ENCODE data around the gene ZNRF2.

ZNRF2 gene

DNA sequence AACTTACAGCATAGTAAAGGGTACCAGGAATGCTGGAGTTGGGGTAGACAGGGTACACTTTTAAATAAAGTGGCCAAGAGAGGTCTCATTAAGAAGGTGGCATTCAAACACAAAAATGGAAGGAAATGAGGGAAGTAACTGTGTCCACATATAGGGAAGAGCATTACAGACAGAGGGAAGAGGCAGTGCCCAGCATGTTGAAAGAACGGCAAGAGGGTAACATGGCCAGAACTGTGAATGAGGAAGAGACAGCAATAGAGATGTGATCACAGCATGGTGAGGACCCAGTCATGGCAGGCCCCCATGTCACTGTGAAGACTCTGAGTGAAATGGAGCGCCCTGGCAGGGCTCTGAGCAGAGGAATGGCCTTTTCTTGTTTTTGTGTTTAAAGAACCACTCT, 35.1 kb upstream of the ZNRF2 start:
- Histone ChIP-seq H3K79me2 (ENCODE audit: low read length) (no peaks in the 10 kb centered on the region), H3K36me3 (replicated peaks; ENCODE audit: insufficient read depth, low read length) (no peaks in the 10 kb centered on the region), H3K4me2 (ENCODE audit: low read depth, low read length) (no peak overlapping the region), H3K27ac (ENCODE audit: low read length) (no peak overlapping the region), H3K4me3 (ENCODE audit: low read length) (no peak overlapping the region), H3K27me3 (replicated peaks; ENCODE audit: insufficient read depth, low read length) (no peaks in the 10 kb centered on the region), H3K9me3 (replicated peaks; ENCODE audit: insufficient read depth, low read length) (no peaks in the 10 kb centered on the region), H2AFZ (ENCODE audit: low read length) (no peak overlapping the region), H3F3A (ENCODE audit: insufficient read depth, low read length) (no peaks in the 10 kb centered on the region), H3K4me1 (ENCODE audit: low read length) (peaks cover 7% of the 10 kb centered on the region; the same call in 1 of the 2 replicates), H4K20me1 (ENCODE audit: insufficient read depth, low read length) (no peaks in the 10 kb centered on the region), H3K9me2 (replicated peaks; ENCODE audit: insufficient read depth, low read length) (no peaks in the 10 kb centered on the region), H3K9ac (ENCODE audit: low read length) (no peak overlapping the region)
- DNase-seq, result no peak
- TF ChIP-seq EZH2 (optimal IDR thresholded peaks at IDR 0.05; ENCODE audit: low read depth, low read length) (no peak), CTCF (IDR thresholded peaks at IDR 0.05; ENCODE audit: low read length) (no peak), EZH2phosphoT487 (IDR thresholded peaks at IDR 0.05; ENCODE audit: low read length) (no peak)

- no peak for TF ChIP-seq CTCF (IDR thresholded peaks at IDR 0.05; ENCODE audit: low read length)
- no peak for TF ChIP-seq EZH2phosphoT487 (IDR thresholded peaks at IDR 0.05; ENCODE audit: low read length)
- TF ChIP-seq EZH2 (optimal IDR thresholded peaks at IDR 0.05; ENCODE audit: low read depth, low read length), result no peak
- Histone ChIP-seq H3K27ac (ENCODE audit: low read length) (no peak overlapping the region), H3K9me2 (replicated peaks; ENCODE audit: insufficient read depth, low read length) (no peaks in the 10 kb centered on the region), H3K4me3 (ENCODE audit: low read length) (no peak overlapping the region), H3F3A (ENCODE audit: insufficient read depth, low read length) (no peaks in the 10 kb centered on the region), H3K27me3 (replicated peaks; ENCODE audit: insufficient read depth, low read length) (no peaks in the 10 kb centered on the region), H2AFZ (ENCODE audit: low read length) (no peak overlapping the region), H3K4me2 (ENCODE audit: low read depth, low read length) (no peak overlapping the region), H3K9ac (ENCODE audit: low read length) (no peak overlapping the region), H3K4me1 (ENCODE audit: low read length) (peaks cover 7% of the 10 kb centered on the region; the same call in 1 of the 2 replicates), H3K36me3 (replicated peaks; ENCODE audit: insufficient read depth, low read length) (no peaks in the 10 kb centered on the region), H3K9me3 (replicated peaks; ENCODE audit: insufficient read depth, low read length) (no peaks in the 10 kb centered on the region), H4K20me1 (ENCODE audit: insufficient read depth, low read length) (no peaks in the 10 kb centered on the region), H3K79me2 (ENCODE audit: low read length) (no peaks in the 10 kb centered on the region)
- DNase-seq, result no peak
Observed at GRCh38 chr7:30249986-30250774, 34.2 kb upstream of the ZNRF2 start.

GRCh38 chr7:30251708-30252329, 32.6 kb upstream of the ZNRF2 start:
- no peaks in the 10 kb centered on the region for H3F3A ChIP-seq (ENCODE audit: insufficient read depth, low read length)
- H3K4me3 ChIP-seq (ENCODE audit: low read length), result no peak overlapping the region
- no peaks in the 10 kb centered on the region for H3K9me2 ChIP-seq (replicated peaks; ENCODE audit: insufficient read depth, low read length)
- H3K27me3 ChIP-seq (replicated peaks; ENCODE audit: insufficient read depth, low read length), result no peaks in the 10 kb centered on the region
- no peaks in the 10 kb centered on the region for H4K20me1 ChIP-seq (ENCODE audit: insufficient read depth, low read length)
- H3K9me3 ChIP-seq (replicated peaks; ENCODE audit: insufficient read depth, low read length), result no peaks in the 10 kb centered on the region
- H3K79me2 ChIP-seq (ENCODE audit: low read length), result no peaks in the 10 kb centered on the region
- no peak for TF ChIP-seq EZH2 (optimal IDR thresholded peaks at IDR 0.05; ENCODE audit: low read depth, low read length)
- TF ChIP-seq EZH2phosphoT487 (IDR thresholded peaks at IDR 0.05; ENCODE audit: low read length), result no peak
- no peak overlapping the region for H3K27ac ChIP-seq (ENCODE audit: low read length)
- no peak for DNase-seq
- no peak overlapping the region for H2AFZ ChIP-seq (ENCODE audit: low read length)
- H3K36me3 ChIP-seq (replicated peaks; ENCODE audit: insufficient read depth, low read length), result no peaks in the 10 kb centered on the region
- H3K4me2 ChIP-seq (ENCODE audit: low read depth, low read length), result no peak overlapping the region
- peaks cover 7% of the 10 kb centered on the region; the same call in 1 of the 2 replicates for H3K4me1 ChIP-seq (ENCODE audit: low read length)
- H3K9ac ChIP-seq (ENCODE audit: low read length), result no peak overlapping the region
